Neural crest cell (in vitro differentiated cells): ENCODE data around the gene PIGN. TPM values are rescaled to one million over a fixed set of nuclear protein-coding genes. Genes with fewer than 3 reads are reported as not detected.

Experiments used
- DNase-seq: peaks from one replicate; pipeline ENCODE4 v3.0.0; 2021; ENCODE audit warnings: low read depth, mixed read lengths, low spot score
- H3K27ac Mint-ChIP-seq: one replicate; pipeline ENCODE4 v1.8.0; 2021; ENCODE audit warnings: mild to moderate bottlenecking, mixed read lengths; ENCODE audit not compliant: unreplicated experiment
- H3K27me3 Mint-ChIP-seq: 2 replicates; pipeline ENCODE4 v1.8.0; 2021; ENCODE audit warnings: low read depth, mild to moderate bottlenecking, mixed read lengths
- H3K36me3 Mint-ChIP-seq: 2 replicates; pipeline ENCODE4 v1.8.0; 2021; ENCODE audit warnings: low read depth, mild to moderate bottlenecking, mixed read lengths
- H3K4me1 Mint-ChIP-seq: 2 replicates; pipeline ENCODE4 v1.8.0; 2021; ENCODE audit warnings: mixed read lengths
- H3K4me3 Mint-ChIP-seq: one replicate; pipeline ENCODE4 v1.8.0; 2021; ENCODE audit warnings: mild to moderate bottlenecking, mixed read lengths
- H3K9me3 Mint-ChIP-seq: 2 replicates; pipeline ENCODE4 v1.8.0; 2021; ENCODE audit warnings: mixed read lengths
- total RNA-seq: library from RNA; stranded (reverse); gene quantifications from 2 replicates; pipeline ENCODE4 v1.2.1, GENCODE V29; 2021
- TF ChIP-seq, protein P1 (sequence below): fragments of 200-600 bp; sonication (generic); conservative IDR thresholded peaks from 2 replicates; pipeline ENCODE4 v1.5.0; 2021; ENCODE audit warnings: antibody characterized with exemption, mild to moderate bottlenecking

Gene PIGN
- total RNA-seq, 1 donor from 2014 or later, result 24.1 TPM

DNA sequence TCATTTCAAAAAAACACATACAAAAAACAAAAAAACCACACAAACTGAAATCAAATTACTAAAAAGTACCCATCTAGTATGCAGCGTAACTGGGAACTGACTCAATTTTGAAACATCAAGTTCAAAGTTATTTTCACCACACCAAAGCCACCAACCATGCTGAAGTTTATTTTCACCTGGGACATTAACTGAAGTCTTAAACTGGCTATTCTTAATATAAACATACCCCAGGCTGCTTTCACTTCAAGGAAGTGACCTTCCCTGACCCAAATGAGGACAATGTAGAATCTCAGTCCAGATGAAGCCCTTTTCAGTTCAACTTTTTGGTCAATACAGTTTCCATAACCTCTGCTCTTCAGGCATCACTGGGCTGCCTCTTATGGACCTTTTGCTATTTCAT, 84.6 kb downstream of the PIGN start:
- Mint-ChIP-seq H3K9me3 (peaks cover 14% of the 10 kb centered on the region), H3K36me3 (peaks cover 32% of the 10 kb centered on the region), H3K4me3 (no peak overlapping the region), H3K27ac (no peak overlapping the region), H3K27me3 (no peaks in the 10 kb centered on the region), H3K4me1 (peaks cover 3% of the 10 kb centered on the region)
- no peak for DNase-seq
- TF ChIP-seq, protein P1, sequence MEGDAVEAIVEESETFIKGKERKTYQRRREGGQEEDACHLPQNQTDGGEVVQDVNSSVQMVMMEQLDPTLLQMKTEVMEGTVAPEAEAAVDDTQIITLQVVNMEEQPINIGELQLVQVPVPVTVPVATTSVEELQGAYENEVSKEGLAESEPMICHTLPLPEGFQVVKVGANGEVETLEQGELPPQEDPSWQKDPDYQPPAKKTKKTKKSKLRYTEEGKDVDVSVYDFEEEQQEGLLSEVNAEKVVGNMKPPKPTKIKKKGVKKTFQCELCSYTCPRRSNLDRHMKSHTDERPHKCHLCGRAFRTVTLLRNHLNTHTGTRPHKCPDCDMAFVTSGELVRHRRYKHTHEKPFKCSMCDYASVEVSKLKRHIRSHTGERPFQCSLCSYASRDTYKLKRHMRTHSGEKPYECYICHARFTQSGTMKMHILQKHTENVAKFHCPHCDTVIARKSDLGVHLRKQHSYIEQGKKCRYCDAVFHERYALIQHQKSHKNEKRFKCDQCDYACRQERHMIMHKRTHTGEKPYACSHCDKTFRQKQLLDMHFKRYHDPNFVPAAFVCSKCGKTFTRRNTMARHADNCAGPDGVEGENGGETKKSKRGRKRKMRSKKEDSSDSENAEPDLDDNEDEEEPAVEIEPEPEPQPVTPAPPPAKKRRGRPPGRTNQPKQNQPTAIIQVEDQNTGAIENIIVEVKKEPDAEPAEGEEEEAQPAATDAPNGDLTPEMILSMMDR, result no peak

DNA sequence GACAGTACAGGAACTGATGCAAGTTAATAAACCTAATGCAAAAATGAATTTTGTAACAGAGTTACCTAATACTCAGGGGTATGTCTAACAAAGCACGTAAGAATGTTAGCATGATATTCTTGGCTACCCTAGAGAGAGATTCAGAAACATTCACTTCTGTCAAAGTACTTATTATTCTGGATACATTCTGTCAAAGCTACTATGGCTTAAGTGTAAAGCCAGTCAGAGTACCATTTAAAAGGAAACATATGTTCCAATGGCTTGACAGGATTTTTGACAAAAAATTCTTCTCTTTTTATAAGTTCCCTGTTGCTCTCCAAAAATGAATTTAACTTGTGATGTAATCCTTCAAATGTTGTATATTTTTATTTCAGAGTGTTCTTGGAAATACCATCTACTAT, 85.5 kb downstream of the PIGN start:
- no peak overlapping the region for H3K27ac Mint-ChIP-seq
- no peak for DNase-seq
- no peak overlapping the region for H3K4me3 Mint-ChIP-seq
- peaks cover 3% of the 10 kb centered on the region for H3K4me1 Mint-ChIP-seq
- peaks cover 28% of the 10 kb centered on the region for H3K36me3 Mint-ChIP-seq
- H3K9me3 Mint-ChIP-seq, result peaks cover 14% of the 10 kb centered on the region
- TF ChIP-seq, protein P1, result no peak
- no peaks in the 10 kb centered on the region for H3K27me3 Mint-ChIP-seq

- no peaks in the 10 kb centered on the region for H3K27me3 Mint-ChIP-seq
- no peak overlapping the region for H3K4me3 Mint-ChIP-seq
- H3K9me3 Mint-ChIP-seq, result peaks cover 16% of the 10 kb centered on the region
- TF ChIP-seq, protein P1, result no peak
- no peak for DNase-seq
- peaks cover 3% of the 10 kb centered on the region for H3K4me1 Mint-ChIP-seq
- no peak overlapping the region for H3K27ac Mint-ChIP-seq
- H3K36me3 Mint-ChIP-seq, result peaks cover 30% of the 10 kb centered on the region
These were observed 87.9 kb downstream of the PIGN start for GRCh38 chr18:62098960-62099359.

- H3K27ac Mint-ChIP-seq, result no peak overlapping the region
- peaks cover 30% of the 10 kb centered on the region for H3K36me3 Mint-ChIP-seq
- H3K27me3 Mint-ChIP-seq, result no peaks in the 10 kb centered on the region
These were observed 89.2 kb downstream of the PIGN start for GRCh38 chr18:62097698-62098097.

GRCh38 chr18:62091487-62092120, 95.3 kb downstream of the PIGN start:
- H3K27ac Mint-ChIP-seq, result no peak overlapping the region
- H3K4me1 Mint-ChIP-seq, result no peaks in the 10 kb centered on the region
- peaks cover 2% of the 10 kb centered on the region for H3K9me3 Mint-ChIP-seq
- peaks cover 8% of the 10 kb centered on the region for H3K36me3 Mint-ChIP-seq
- H3K27me3 Mint-ChIP-seq, result no peaks in the 10 kb centered on the region
- DNase-seq, result no peak
- TF ChIP-seq, protein P1, result no peak
- no peak overlapping the region for H3K4me3 Mint-ChIP-seq

More at GRCh38 chr18:62097698-62098097, 89.2 kb downstream of the PIGN start:
- H3K9me3 Mint-ChIP-seq, result peaks cover 16% of the 10 kb centered on the region
- H3K4me3 Mint-ChIP-seq, result no peak overlapping the region
- TF ChIP-seq, protein P1, result no peak
- peaks cover 3% of the 10 kb centered on the region for H3K4me1 Mint-ChIP-seq
- DNase-seq, result no peak
